ENCODE measurements around the gene PPP1R9B.

- TF ChIP-seq CTCF (IDR thresholded peaks at IDR 0.05; ENCODE audit: poor library complexity) (no peak), EZH2phosphoT487 (IDR thresholded peaks at IDR 0.05; ENCODE audit: low read depth, severe bottlenecking, unreplicated experiment) (no peak)
Measured at GRCh38 chr17:50102164-50102991, 48.1 kb downstream of the PPP1R9B start.

All from hepatocyte (in vitro differentiated cells).